Measurements from ENCODE around the gene SEMA6A. TPM values are rescaled to one million over a fixed set of nuclear protein-coding genes. Genes with fewer than 3 reads are reported as not detected.

The SEMA6A gene
- total RNA-seq, 1 experiment from 2014 or later = 0.61 TPM

- no peak for DNase-seq (ENCODE audit: low read depth in 1 of 2, low spot score in 2 of 2)
- no peak overlapping the region for H3K27ac ChIP-seq
- H3K27me3 ChIP-seq (replicated peaks) = no peaks in the 10 kb centered on the region
- H3K36me3 ChIP-seq = no peaks in the 10 kb centered on the region
- no peaks in the 10 kb centered on the region for H3K9me3 ChIP-seq (replicated peaks)
- H3K4me1 ChIP-seq (replicated peaks) = no peaks in the 10 kb centered on the region
- H3K4me3 ChIP-seq = no peak overlapping the region
These were observed 18.7 kb upstream of the SEMA6A start for GRCh38 chr5:116593340-116593739.

GRCh38 chr5:116585227-116585626 is 10.6 kb upstream of the SEMA6A start:
- DNase-seq (ENCODE audit: low read depth in 1 of 2, low spot score in 2 of 2) = no peak
- H3K27ac ChIP-seq = no peak overlapping the region
- H3K4me1 ChIP-seq (replicated peaks) = peaks cover 3% of the 10 kb centered on the region; the same call in 1 of the 2 replicates
- no peaks in the 10 kb centered on the region for H3K27me3 ChIP-seq (replicated peaks)
- H3K36me3 ChIP-seq = no peaks in the 10 kb centered on the region
- H3K9me3 ChIP-seq (replicated peaks) = no peaks in the 10 kb centered on the region
- H3K4me3 ChIP-seq = no peak overlapping the region

GRCh38 chr5:116583862-116584222 is 9.2 kb upstream of the SEMA6A start:
- H3K27ac ChIP-seq = no peak overlapping the region
- no peak for DNase-seq (ENCODE audit: low read depth in 1 of 2, low spot score in 2 of 2)
- H3K36me3 ChIP-seq = no peaks in the 10 kb centered on the region
- no peak overlapping the region for H3K4me3 ChIP-seq
- H3K4me1 ChIP-seq (replicated peaks) = peaks cover 3% of the 10 kb centered on the region; the same call in 1 of the 2 replicates
- H3K27me3 ChIP-seq (replicated peaks) = no peaks in the 10 kb centered on the region
- no peaks in the 10 kb centered on the region for H3K9me3 ChIP-seq (replicated peaks)

- Histone ChIP-seq H3K9me3 (replicated peaks) (no peaks in the 10 kb centered on the region), H3K27me3 (replicated peaks) (no peaks in the 10 kb centered on the region), H3K27ac (no peak overlapping the region), H3K36me3 (no peaks in the 10 kb centered on the region), H3K4me1 (replicated peaks) (peaks cover 3% of the 10 kb centered on the region; the same call in 1 of the 2 replicates), H3K4me3 (no peak overlapping the region)
- DNase-seq (ENCODE audit: low read depth in 1 of 2, low spot score in 2 of 2) = no peak
These were observed 8.7 kb upstream of the SEMA6A start for GRCh38 chr5:116583085-116583861.

GRCh38 chr5:116581910-116582309 is 7.3 kb upstream of the SEMA6A start:
- no peak overlapping the region for H3K4me3 ChIP-seq
- no peak for DNase-seq (ENCODE audit: low read depth in 1 of 2, low spot score in 2 of 2)
- H3K27ac ChIP-seq = no peak overlapping the region
- peaks cover 4% of the 10 kb centered on the region; the same call in 1 of the 2 replicates for H3K27me3 ChIP-seq (replicated peaks)
- H3K9me3 ChIP-seq (replicated peaks) = no peaks in the 10 kb centered on the region
- H3K36me3 ChIP-seq = no peaks in the 10 kb centered on the region
- H3K4me1 ChIP-seq (replicated peaks) = peaks cover 3% of the 10 kb centered on the region; the same call in 1 of the 2 replicates

- no peaks in the 10 kb centered on the region for H3K9me3 ChIP-seq (replicated peaks)
- H3K27ac ChIP-seq = no peak overlapping the region
- H3K4me1 ChIP-seq (replicated peaks) = peaks cover 18% of the 10 kb centered on the region
- DNase-seq (ENCODE audit: low read depth in 1 of 2, low spot score in 2 of 2) = no peak
- no peaks in the 10 kb centered on the region for H3K36me3 ChIP-seq
- H3K4me3 ChIP-seq = no peak overlapping the region
- H3K27me3 ChIP-seq (replicated peaks) = peaks cover 27% of the 10 kb centered on the region
These were observed 4.5 kb upstream of the SEMA6A start for GRCh38 chr5:116579144-116579543.

GRCh38 chr5:116578676-116579075 is 4.1 kb upstream of the SEMA6A start:
- Histone ChIP-seq H3K27ac (no peak overlapping the region), H3K4me3 (no peak overlapping the region), H3K9me3 (replicated peaks) (no peaks in the 10 kb centered on the region), H3K36me3 (no peaks in the 10 kb centered on the region), H3K27me3 (replicated peaks) (peaks cover 32% of the 10 kb centered on the region), H3K4me1 (replicated peaks) (peaks cover 20% of the 10 kb centered on the region)
- DNase-seq (ENCODE audit: low read depth in 1 of 2, low spot score in 2 of 2) = no peak

- Histone ChIP-seq H3K9me3 (replicated peaks) (no peaks in the 10 kb centered on the region), H3K36me3 (no peaks in the 10 kb centered on the region), H3K27ac (no peak overlapping the region), H3K27me3 (replicated peaks) (peaks cover 46% of the 10 kb centered on the region), H3K4me1 (replicated peaks) (peaks cover 29% of the 10 kb centered on the region), H3K4me3 (no peak overlapping the region)
- no peak for DNase-seq (ENCODE audit: low read depth in 1 of 2, low spot score in 2 of 2)
These were observed 2.6 kb upstream of the SEMA6A start for GRCh38 chr5:116577064-116577788.

GRCh38 chr5:116576053-116576713 is 1.6 kb upstream of the SEMA6A start:
- Histone ChIP-seq H3K9me3 (replicated peaks) (no peaks in the 10 kb centered on the region), H3K36me3 (no peaks in the 10 kb centered on the region), H3K27ac (no peak overlapping the region), H3K4me1 (replicated peaks) (peaks cover 29% of the 10 kb centered on the region), H3K4me3 (no peak overlapping the region; the same call in 1 of the 2 replicates), H3K27me3 (replicated peaks) (peaks cover 54% of the 10 kb centered on the region)
- peak; percentile 44 to 65 for DNase-seq (ENCODE audit: low read depth in 1 of 2, low spot score in 2 of 2)

GRCh38 chr5:116575326-116576052 is 866 bp upstream of the SEMA6A start:
- Histone ChIP-seq H3K27ac (no peak overlapping the region), H3K4me3 (peak overlapping the region; percentile 37), H3K27me3 (replicated peaks) (peaks cover 61% of the 10 kb centered on the region), H3K9me3 (replicated peaks) (no peaks in the 10 kb centered on the region), H3K4me1 (replicated peaks) (peaks cover 29% of the 10 kb centered on the region), H3K36me3 (no peaks in the 10 kb centered on the region)
- peak in 1 of 2 experiments; percentile 37 for DNase-seq (ENCODE audit: low read depth in 1 of 2, low spot score in 2 of 2)

- no peak overlapping the region for H3K27ac ChIP-seq
- peak overlapping the region; percentile 37 for H3K4me3 ChIP-seq
- H3K4me1 ChIP-seq (replicated peaks) = peaks cover 29% of the 10 kb centered on the region
- no peaks in the 10 kb centered on the region for H3K36me3 ChIP-seq
- no peaks in the 10 kb centered on the region for H3K9me3 ChIP-seq (replicated peaks)
- peak in 1 of 2 experiments; percentile 51 for DNase-seq (ENCODE audit: low read depth in 1 of 2, low spot score in 2 of 2)
- peaks cover 64% of the 10 kb centered on the region for H3K27me3 ChIP-seq (replicated peaks)
These were observed 789 bp downstream of the SEMA6A start for GRCh38 chr5:116573702-116574366.

GRCh38 chr5:116573279-116573701 is 1.3 kb downstream of the SEMA6A start:
- Histone ChIP-seq H3K27ac (no peak overlapping the region), H3K27me3 (replicated peaks) (peaks cover 64% of the 10 kb centered on the region), H3K9me3 (replicated peaks) (no peaks in the 10 kb centered on the region), H3K36me3 (no peaks in the 10 kb centered on the region), H3K4me1 (replicated peaks) (peaks cover 29% of the 10 kb centered on the region), H3K4me3 (peak overlapping the region; percentile 37)
- DNase-seq (ENCODE audit: low read depth in 1 of 2, low spot score in 2 of 2) = peak in 1 of 2 experiments; percentile 41

Measured in SJSA1 (cell line).